NCI-H460 (cell line): ENCODE data around the gene RPS28. TPM values are rescaled to one million over a fixed set of nuclear protein-coding genes. Genes with fewer than 3 reads are reported as not detected.

Experiments
- DNase-seq: peaks from one replicate; pipeline ENCODE4 v3.0.0-alpha.2; 2016; ENCODE audit warnings: low read depth; ENCODE audit errors: extremely low read depth
- total RNA-seq: library from RNA; depleted of rRNA; stranded (reverse); fragments of >200 nt; shearing (Covaris generic); gene quantifications from 2 replicates; pipeline ENCODE4 v1.2.3, GENCODE V29; 2014; rRNA removed

The RPS28 gene
- total RNA-seq, 1 experiment from 2014 or later = 623 TPM

DNA sequence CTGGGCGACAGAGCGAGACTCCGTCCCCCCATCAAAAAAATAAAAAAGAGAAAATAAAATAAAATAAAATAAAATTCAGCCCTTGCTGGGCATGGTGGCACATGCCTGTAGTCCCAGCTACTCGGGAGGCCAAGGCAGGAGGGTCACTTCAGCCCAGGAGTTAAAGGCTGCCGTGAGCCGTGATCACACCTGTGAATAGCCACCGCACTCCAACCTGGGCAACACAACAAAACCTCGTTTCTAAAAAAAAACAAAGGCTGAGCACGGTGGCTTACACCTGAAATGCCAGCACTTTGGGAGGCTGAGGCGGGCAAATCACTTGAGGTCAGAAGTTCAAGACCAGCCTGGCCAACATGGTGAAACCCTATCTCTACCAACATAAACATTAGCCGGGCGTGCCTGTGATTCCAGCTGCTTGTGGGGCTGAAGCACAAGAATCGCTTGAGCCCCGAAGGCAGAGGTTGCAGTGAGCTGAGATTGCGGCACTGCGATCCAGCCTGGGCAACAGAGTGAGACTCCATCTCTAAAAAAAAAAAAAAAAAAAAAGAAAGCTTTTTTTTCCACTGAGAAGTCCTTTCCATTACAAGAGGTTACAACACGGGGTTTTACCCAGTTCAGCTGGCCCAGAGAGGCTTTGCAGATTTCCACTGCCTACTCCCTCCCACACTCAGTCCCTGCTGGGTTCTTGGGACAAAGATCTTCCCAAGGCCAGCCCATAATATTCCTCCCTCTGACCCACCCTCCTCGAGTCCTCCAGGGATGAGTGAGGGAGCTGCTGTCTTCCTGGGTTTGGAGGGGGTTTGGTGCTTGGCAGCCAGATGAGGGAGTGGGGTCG is 49.1 kb downstream of the RPS28 start:
- no peak for DNase-seq

DNA sequence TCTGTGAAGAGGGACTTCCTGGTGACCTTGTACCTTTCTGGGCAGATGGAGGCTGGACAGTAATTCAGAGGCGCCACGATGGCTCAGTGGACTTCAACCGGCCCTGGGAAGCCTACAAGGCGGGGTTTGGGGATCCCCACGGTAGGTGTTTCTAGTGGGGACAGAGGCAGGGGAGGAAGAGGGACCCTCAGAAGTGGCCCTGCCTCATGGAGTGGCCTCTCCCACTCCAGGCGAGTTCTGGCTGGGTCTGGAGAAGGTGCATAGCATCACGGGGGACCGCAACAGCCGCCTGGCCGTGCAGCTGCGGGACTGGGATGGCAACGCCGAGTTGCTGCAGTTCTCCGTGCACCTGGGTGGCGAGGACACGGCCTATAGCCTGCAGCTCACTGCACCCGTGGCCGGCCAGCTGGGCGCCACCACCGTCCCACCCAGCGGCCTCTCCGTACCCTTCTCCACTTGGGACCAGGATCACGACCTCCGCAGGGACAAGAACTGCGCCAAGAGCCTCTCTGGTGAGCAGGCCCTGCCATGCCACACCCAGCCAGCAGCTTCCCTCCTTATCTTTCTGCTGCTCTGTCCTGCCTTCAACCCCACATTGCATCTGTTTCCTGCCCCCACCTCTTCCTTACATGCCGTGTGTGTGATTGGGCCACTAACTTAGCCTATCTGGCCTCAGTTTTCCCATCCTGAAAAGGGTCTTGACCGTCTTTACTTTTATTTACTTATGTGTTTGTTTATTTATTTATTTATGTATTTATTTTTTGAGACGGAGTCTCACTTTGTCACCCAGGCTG is 49.9 kb downstream of the RPS28 start:
- DNase-seq = no peak

Other genes with a start within 250 kb of the RPS28 start
- gene FBN3, start 171.9 kb upstream of the RPS28 start, total RNA-seq = under 0.01 TPM in 1 of 2 replicates, not detected in the other
- gene CERS4, start 112.1 kb upstream of the RPS28 start, total RNA-seq = 5.2 and 7.0 TPM in 2 replicates
- 88.0 and 112 TPM in 2 replicates for gene CD320, start 13.1 kb upstream of the RPS28 start, total RNA-seq
- gene NDUFA7, start 121 bp upstream of the RPS28 start, total RNA-seq = 65.7 and 78.1 TPM in 2 replicates
- 1.6 and 1.8 TPM in 2 replicates for gene KANK3, start 21.8 kb downstream of the RPS28 start, total RNA-seq
- 42.5 and 43.0 TPM in 2 replicates for gene ANGPTL4, start 42.7 kb downstream of the RPS28 start, total RNA-seq
- gene RAB11B, start 68.9 kb downstream of the RPS28 start, total RNA-seq = 11.7 and 15.4 TPM in 2 replicates
- gene MARCHF2, start 91.8 kb downstream of the RPS28 start, total RNA-seq = 13.0 and 15.6 TPM in 2 replicates
- gene HNRNPM, start 123.5 kb downstream of the RPS28 start, total RNA-seq = 50.8 and 69.7 TPM in 2 replicates
- 0.07 TPM in 1 of 2 replicates, not detected in the other for gene PRAM1, start 181.1 kb downstream of the RPS28 start, total RNA-seq
- 1.1 and 3.8 TPM in 2 replicates for gene ZNF414, start 192.7 kb downstream of the RPS28 start, total RNA-seq